HG02884 (cell line): ENCODE data around the gene NTMT2.

ENCODE experiments used
- ATAC-seq: cut with Tn5 transposase; IDR thresholded peaks from one replicate; pipeline ENCODE4 v1.9.1; 2021; ENCODE audit warnings: mild to moderate bottlenecking, moderate library complexity; ENCODE audit not compliant: unreplicated experiment

NTMT2 gene

DNA sequence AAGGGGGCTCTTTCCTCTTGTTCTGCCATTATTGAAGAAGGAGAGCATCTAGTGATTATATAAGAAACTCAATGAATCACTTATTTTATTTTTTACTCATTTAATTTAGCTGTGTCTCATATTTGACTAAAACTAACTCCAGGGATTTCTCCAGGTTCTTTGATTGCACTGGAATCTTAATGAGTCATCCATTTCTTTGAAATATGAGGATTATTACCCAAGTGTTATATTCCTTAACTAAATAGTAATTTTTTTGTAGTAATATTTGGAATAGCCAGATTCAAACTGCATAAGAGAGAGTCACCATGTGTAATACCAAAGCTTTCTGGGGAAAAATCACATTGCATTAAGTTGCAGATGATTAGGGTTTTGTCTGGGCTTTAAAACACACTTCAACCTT lies 59.5 kb downstream of the NTMT2 start:
- no peak for ATAC-seq

GRCh38 chr1:170209125-170209524 lies 63.4 kb downstream of the NTMT2 start:
- ATAC-seq: no peak

DNA sequence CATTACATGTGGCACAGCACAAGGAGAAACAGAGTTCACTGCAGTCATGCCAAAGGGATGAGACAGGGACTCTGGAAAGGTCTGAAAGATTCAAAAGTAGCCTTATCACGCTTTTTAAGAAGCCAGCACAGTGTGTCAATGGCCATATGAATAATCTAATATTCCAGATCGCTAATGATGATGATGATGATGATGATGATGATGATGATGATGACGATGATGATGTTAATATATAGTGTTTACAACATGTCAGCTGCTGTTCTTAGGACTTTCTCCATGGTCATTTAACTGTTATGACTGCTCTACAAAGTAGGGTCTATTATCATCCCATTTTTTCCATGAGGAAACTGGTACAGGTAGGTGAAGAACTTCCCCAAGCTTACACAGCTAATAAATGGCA lies 64.4 kb downstream of the NTMT2 start:
- ATAC-seq: no peak

- ATAC-seq: no peak
Observed at GRCh38 chr1:170213596-170213995, 67.8 kb downstream of the NTMT2 start.

DNA sequence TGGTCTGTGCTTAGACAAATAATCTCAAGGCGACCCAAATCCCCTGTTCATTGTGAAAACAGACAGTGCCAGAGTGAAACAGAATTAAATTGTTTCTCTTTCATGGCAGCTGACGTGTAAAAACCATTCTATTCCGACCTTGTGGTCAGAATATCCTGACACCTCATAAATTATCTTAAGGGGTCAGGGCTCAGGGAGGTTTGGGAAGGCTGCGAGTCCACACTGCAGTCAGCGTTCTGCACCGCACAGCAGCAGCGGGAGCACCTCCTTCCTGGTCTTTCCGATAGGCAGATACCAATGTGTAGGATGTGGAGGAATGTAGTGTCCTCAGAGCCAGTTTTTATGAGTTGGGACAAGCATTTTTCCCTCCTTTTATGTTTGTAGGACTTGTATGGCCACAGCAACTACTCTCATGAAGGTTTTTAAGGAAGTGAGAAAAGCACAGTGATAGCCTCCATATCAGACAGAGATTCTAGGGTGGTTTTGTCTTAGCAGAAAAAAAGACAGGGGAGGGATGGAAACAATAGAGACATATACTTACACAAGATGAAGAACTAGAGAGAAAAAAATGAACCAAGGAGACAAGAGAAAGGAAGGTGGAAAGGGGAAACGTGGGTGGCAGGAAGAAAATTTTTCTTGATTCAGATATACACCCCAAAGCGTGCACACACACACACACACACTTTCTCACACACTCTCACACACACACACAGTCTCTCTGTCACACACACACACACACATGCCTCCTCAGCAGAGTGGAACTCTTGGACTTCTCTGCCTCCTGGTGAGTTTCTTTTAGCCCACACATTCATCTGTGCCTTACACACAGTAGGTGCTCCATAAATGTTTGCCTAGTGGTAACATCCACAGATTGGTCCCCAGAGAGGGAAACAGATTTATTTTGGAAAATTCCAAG lies 68.6 kb downstream of the NTMT2 start:
- peak; percentile 77 for ATAC-seq

GRCh38 chr1:170215072-170215885 lies 69.5 kb downstream of the NTMT2 start:
- no peak for ATAC-seq

DNA sequence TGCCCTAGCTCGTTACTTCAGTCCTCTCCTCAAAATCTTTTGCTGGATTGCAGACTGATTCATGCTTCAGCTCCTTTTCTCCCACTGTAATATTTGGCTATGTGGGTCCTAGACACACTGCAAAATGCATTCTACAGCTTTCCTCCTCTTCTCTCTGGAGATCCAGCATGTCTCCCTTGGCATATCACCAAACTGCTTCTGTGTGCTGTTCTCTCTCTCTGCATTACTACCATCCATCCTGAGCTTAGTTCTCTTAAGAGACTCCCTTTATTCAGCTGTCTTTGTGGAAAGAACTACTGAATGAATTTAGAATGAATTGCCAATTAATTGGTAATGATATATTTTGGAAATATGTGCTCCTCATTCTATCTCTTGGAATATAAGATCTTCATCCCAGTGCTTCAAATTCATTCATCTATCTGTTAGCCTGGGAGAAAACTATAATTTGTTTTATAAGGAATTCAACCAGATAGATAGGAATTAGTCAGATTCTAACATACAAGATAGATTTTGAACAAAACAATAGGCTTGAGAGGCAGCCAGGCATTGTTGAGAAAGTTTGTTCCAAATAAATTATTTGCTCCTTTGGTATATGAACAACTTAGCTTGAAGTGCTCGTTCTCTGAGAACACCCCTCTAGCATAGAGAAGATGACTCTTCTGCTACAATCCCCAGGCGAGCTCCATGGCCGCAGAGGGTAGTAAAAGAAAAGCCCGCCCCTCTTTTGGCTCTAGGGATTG lies 71.9 kb downstream of the NTMT2 start:
- no peak for ATAC-seq

GRCh38 chr1:170218257-170218650 lies 72.5 kb downstream of the NTMT2 start:
- ATAC-seq: no peak
